HEK293T (cell line): ENCODE data around the gene GALNT2.

Experiments used
- CTCF ChIA-PET: fragments of 350-600 bp; formaldehyde crosslinking; extraction: SDS; loops from one replicate; lab custom pipeline; 2021; ENCODE audit warnings: antibody characterized with exemption, inconsistent platforms; lab: Yijun Ruan, JAX
- POLR2A ChIA-PET: fragments of 350-600 bp; formaldehyde crosslinking; extraction: SDS; loops from one replicate; lab custom pipeline; 2020; ENCODE audit warnings: antibody characterized with exemption, inconsistent platforms; lab: Yijun Ruan, JAX
- DNase-seq: peaks from one replicate; pipeline ENCODE4 v3.0.0; 2012; ENCODE audit warnings: mixed read lengths; ENCODE audit errors: extremely low spot score
- ARNT ChIP-seq: fragments of 450-650 bp; IDR thresholded peaks from 2 replicates; pipeline ENCODE4 v1.6.1; 2017; ENCODE audit warnings: mild to moderate bottlenecking
- BHLHE40 ChIP-seq: fragments of 450-650 bp; IDR thresholded peaks from 2 replicates; pipeline ENCODE4 v1.6.1; 2016; ENCODE audit warnings: mild to moderate bottlenecking, moderate library complexity, borderline replicate concordance
- CTBP1 ChIP-seq: fragments of 450-650 bp; IDR thresholded peaks from 2 replicates; pipeline ENCODE4 v1.6.1; 2016; ENCODE audit warnings: borderline replicate concordance
- ELF4 ChIP-seq: fragments of 450-650 bp; IDR thresholded peaks from 2 replicates; pipeline ENCODE4 v1.6.1; 2017; ENCODE audit warnings: antibody characterized with exemption
- FOXA1 ChIP-seq: fragments of 450-650 bp; IDR thresholded peaks from 2 replicates; pipeline ENCODE4 v1.6.1; 2016; ENCODE audit warnings: mild to moderate bottlenecking
- FOXK2 ChIP-seq: fragments of 450-650 bp; IDR thresholded peaks from 2 replicates; pipeline ENCODE4 v1.6.1; 2016; ENCODE audit warnings: mild to moderate bottlenecking
- FOXM1 ChIP-seq: fragments of 450-650 bp; IDR thresholded peaks from 2 replicates; pipeline ENCODE4 v1.6.1; 2017; ENCODE audit warnings: mild to moderate bottlenecking, borderline replicate concordance
- HDGF ChIP-seq: fragments of 450-650 bp; IDR thresholded peaks from 2 replicates; pipeline ENCODE4 v1.6.1; 2017; ENCODE audit warnings: antibody characterized with exemption, borderline replicate concordance
- L3MBTL2 ChIP-seq: fragments of 450-650 bp; conservative IDR thresholded peaks from 2 replicates; pipeline ENCODE4 v1.6.1; 2016; ENCODE audit warnings: mild to moderate bottlenecking
- LEF1 ChIP-seq: fragments of 450-650 bp; IDR thresholded peaks from 2 replicates; pipeline ENCODE4 v1.6.1; 2017; ENCODE audit warnings: mild to moderate bottlenecking, borderline replicate concordance
- NFRKB ChIP-seq: fragments of 450-650 bp; IDR thresholded peaks from 2 replicates; pipeline ENCODE4 v1.6.1; 2016; ENCODE audit warnings: mild to moderate bottlenecking, moderate library complexity
- PKNOX1 ChIP-seq: fragments of 450-650 bp; IDR thresholded peaks from 2 replicates; pipeline ENCODE4 v1.6.1; 2016
- SP1 ChIP-seq: fragments of 450-650 bp; IDR thresholded peaks from 2 replicates; pipeline ENCODE4 v1.6.1; 2017
- SUZ12 ChIP-seq: fragments of 450-650 bp; IDR thresholded peaks from 2 replicates; pipeline ENCODE4 v1.6.1; 2016; ENCODE audit warnings: mild to moderate bottlenecking
- TARDBP ChIP-seq: fragments of 450-650 bp; IDR thresholded peaks from 2 replicates; pipeline ENCODE4 v1.6.1; 2016
- ZNF384 ChIP-seq: fragments of 450-650 bp; IDR thresholded peaks from 2 replicates; pipeline ENCODE4 v1.6.1; 2016

GALNT2 gene

GRCh38 chr1:230110971-230111370 is 43.9 kb downstream of the GALNT2 start:
- ChIA-PET CTCF (no interaction called here), POLR2A (no interaction called here)
- no peak for DNase-seq
- TF ChIP-seq SUZ12 (no peak), ZNF384 (no peak), HDGF (no peak), FOXA1 (no peak), PKNOX1 (no peak), ELF4 (no peak), L3MBTL2 (no peak), SP1 (no peak), BHLHE40 (no peak), ARNT (no peak), FOXM1 (no peak)

- ChIA-PET POLR2A (no interaction called here), CTCF (interaction anchor here (1.2 kb wide), 1 partner anchor 8 kb away, joined by 4 read pairs; no protein-coding TSS in a partner anchor)
- TF ChIP-seq CTBP1 (no peak), SUZ12 (no peak), FOXM1 (no peak), ARNT (no peak), NFRKB (no peak), ZNF384 (no peak), TARDBP (no peak), FOXA1 (no peak), FOXK2 (no peak), BHLHE40 (no peak)
- DNase-seq, result no peak
These were observed 45.2 kb downstream of the GALNT2 start for GRCh38 chr1:230112131-230112701.

- CTCF ChIA-PET, result interaction anchor here (0.7 to 1.9 kb wide), 3 partner anchors 8 to 25 kb away, joined by 3 to 5 read pairs (median 4); no protein-coding TSS in a partner anchor
- POLR2A ChIA-PET, result no interaction called here
- TF ChIP-seq BHLHE40 (no peak), SP1 (no peak), CTBP1 (no peak), NFRKB (no peak), ARNT (no peak), FOXA1 (no peak), FOXK2 (no peak), PKNOX1 (no peak), FOXM1 (no peak), LEF1 (no peak), ZNF384 (no peak), HDGF (no peak), L3MBTL2 (no peak), ELF4 (no peak), TARDBP (no peak), SUZ12 (no peak)
- DNase-seq, result no peak
These were observed 45.7 kb downstream of the GALNT2 start for GRCh38 chr1:230112782-230113181.

- POLR2A ChIA-PET, result no interaction called here
- no peak for DNase-seq
- CTCF ChIA-PET, result interaction anchor here (0.7 to 1.9 kb wide), 3 partner anchors 9 to 26 kb away, joined by 3 to 5 read pairs (median 4); no protein-coding TSS in a partner anchor
- TF ChIP-seq L3MBTL2 (no peak), BHLHE40 (no peak), PKNOX1 (no peak), SUZ12 (no peak), CTBP1 (no peak), HDGF (no peak), ARNT (no peak), TARDBP (no peak), SP1 (no peak), FOXM1 (no peak), ZNF384 (no peak), ELF4 (no peak), FOXA1 (no peak), NFRKB (no peak), LEF1 (no peak), FOXK2 (no peak)
These were observed 46.2 kb downstream of the GALNT2 start for GRCh38 chr1:230113235-230113592.

- CTCF ChIA-PET, result interaction anchor here (0.7 to 1.9 kb wide), 3 partner anchors 9 to 26 kb away, joined by 3 to 5 read pairs (median 4); no protein-coding TSS in a partner anchor
- POLR2A ChIA-PET, result no interaction called here
- no peak for TF ChIP-seq FOXA1
- no peak for TF ChIP-seq ELF4
- TF ChIP-seq TARDBP, result no peak
- no peak for TF ChIP-seq SUZ12
- TF ChIP-seq BHLHE40, result no peak
- no peak for TF ChIP-seq CTBP1
- TF ChIP-seq NFRKB, result no peak
- no peak for TF ChIP-seq FOXM1
- TF ChIP-seq LEF1, result no peak
- no peak for TF ChIP-seq ZNF384
- TF ChIP-seq ARNT, result no peak
- no peak for TF ChIP-seq HDGF
- no peak for DNase-seq
These were observed 46.7 kb downstream of the GALNT2 start for GRCh38 chr1:230113593-230114236.
